Fibroblast of lung (primary cell): Measurements from ENCODE around the gene TGM2.

ENCODE experiments used
- EZH2 ChIP-seq: IDR thresholded peaks from 2 replicates; pipeline ENCODE4 v1.5.1; 2012; ENCODE audit warnings: low read length, control low read depth, mild to moderate bottlenecking; ENCODE audit errors: missing control alignments
- TF ChIP-seq, protein P1 (sequence below), 2 donors: IDR thresholded peaks in 1 of 2; conservative IDR thresholded peaks in 1 of 2; 1 replicate in 1 of 2; 2 replicates in 1 of 2; pipeline ENCODE4 v1.5.1; 2011 to 2012; ENCODE audit warnings: low read length in 2 of 2, control low read depth in 1 of 2, inconsistent platforms in 1 of 2, low read depth in 1 of 2, mild to moderate bottlenecking in 1 of 2

DNA sequence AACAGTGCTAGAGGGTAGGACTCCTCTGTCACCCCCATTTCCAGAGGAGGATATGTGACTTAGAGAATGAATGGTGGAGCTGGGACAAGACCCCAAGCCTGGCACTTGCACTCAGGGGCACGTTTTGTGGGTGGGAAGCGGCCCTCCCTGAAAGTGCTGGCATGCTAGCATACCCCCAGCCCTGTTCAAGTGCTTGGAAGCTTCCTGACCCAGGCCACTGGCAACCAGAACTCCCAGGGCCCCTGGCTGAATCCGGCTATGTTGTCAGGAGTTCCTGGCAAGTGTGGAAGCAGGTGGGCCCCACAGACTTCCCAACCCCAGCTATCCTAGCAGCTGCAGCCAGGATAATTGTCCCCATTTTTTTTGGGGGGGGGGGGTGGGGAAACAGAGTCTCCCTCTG, 35.6 kb upstream of the TGM2 start:
- TF ChIP-seq, protein P1, sequence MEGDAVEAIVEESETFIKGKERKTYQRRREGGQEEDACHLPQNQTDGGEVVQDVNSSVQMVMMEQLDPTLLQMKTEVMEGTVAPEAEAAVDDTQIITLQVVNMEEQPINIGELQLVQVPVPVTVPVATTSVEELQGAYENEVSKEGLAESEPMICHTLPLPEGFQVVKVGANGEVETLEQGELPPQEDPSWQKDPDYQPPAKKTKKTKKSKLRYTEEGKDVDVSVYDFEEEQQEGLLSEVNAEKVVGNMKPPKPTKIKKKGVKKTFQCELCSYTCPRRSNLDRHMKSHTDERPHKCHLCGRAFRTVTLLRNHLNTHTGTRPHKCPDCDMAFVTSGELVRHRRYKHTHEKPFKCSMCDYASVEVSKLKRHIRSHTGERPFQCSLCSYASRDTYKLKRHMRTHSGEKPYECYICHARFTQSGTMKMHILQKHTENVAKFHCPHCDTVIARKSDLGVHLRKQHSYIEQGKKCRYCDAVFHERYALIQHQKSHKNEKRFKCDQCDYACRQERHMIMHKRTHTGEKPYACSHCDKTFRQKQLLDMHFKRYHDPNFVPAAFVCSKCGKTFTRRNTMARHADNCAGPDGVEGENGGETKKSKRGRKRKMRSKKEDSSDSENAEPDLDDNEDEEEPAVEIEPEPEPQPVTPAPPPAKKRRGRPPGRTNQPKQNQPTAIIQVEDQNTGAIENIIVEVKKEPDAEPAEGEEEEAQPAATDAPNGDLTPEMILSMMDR (conservative IDR thresholded peaks at IDR 0.05 in 1 of 2, IDR thresholded peaks at IDR 0.05 in 1 of 2; ENCODE audit: low read depth in 1 of 2, low read length in 2 of 2): no peak
- no peak for TF ChIP-seq EZH2
